Natural killer cell treated with Interleukin-12 subunit alpha and Interleukin-12 subunit beta and Interleukin-15 and Interleukin-18, amount 100 ng/mL, for 72 hours (primary cell): Measurements from ENCODE around the gene EGFL8. TPM values are rescaled to one million over a fixed set of nuclear protein-coding genes. Genes with fewer than 3 reads are reported as not detected.

Source experiments
- ATAC-seq, 2 donors: fragments of 150-1000 bp; cut with Tn5 transposase in 1 of 2; sonication (Bioruptor Pico), chemical (Tn5 transposase) in 1 of 2; 2 replicates each; pipeline ENCODE4 v1.10.0; 2021
- DNase-seq: peaks from one replicate; pipeline ENCODE4 v3.0.0; 2022; ENCODE audit warnings: low spot score
- H3K27ac Mint-ChIP-seq, 2 donors: 1 replicate in 1 of 2; 2 replicates in 1 of 2; pipeline ENCODE4 v1.8.0; 2022; ENCODE audit warnings: mixed read lengths in 2 of 2, mild to moderate bottlenecking in 1 of 2, moderate library complexity in 1 of 2
- H3K27me3 Mint-ChIP-seq, 2 donors: 1 replicate in 1 of 2; 2 replicates in 1 of 2; pipeline ENCODE4 v1.8.0; 2022; ENCODE audit warnings: mixed read lengths in 2 of 2
- H3K36me3 Mint-ChIP-seq: one replicate; pipeline ENCODE4 v1.8.0; 2022; ENCODE audit warnings: mixed read lengths
- H3K4me1 Mint-ChIP-seq, 2 donors: 1 replicate in 1 of 2; 2 replicates in 1 of 2; pipeline ENCODE4 v1.8.0; 2022; ENCODE audit warnings: low read depth in 2 of 2, mixed read lengths in 2 of 2, mild to moderate bottlenecking in 1 of 2
- H3K4me3 Mint-ChIP-seq: one replicate; pipeline ENCODE4 v1.8.0; 2022; ENCODE audit warnings: mixed read lengths
- H3K9me3 Mint-ChIP-seq: 2 replicates; pipeline ENCODE4 v1.8.0; 2022; ENCODE audit warnings: mixed read lengths
- total RNA-seq, 2 donors: library from RNA; stranded (reverse); gene quantifications; one replicate each; pipeline ENCODE4 v1.2.3, GENCODE V29; 2022

Gene EGFL8
- total RNA-seq, 2 donors from 2014 or later: 8.3 to 15.0 TPM

- H3K36me3 Mint-ChIP-seq: no peaks in the 10 kb centered on the region
- H3K4me1 Mint-ChIP-seq: peaks cover 5 to 12% of the 10 kb centered on the region in 2 donors
- no peak overlapping the region for H3K4me3 Mint-ChIP-seq
- no peaks in the 10 kb centered on the region for H3K9me3 Mint-ChIP-seq
- H3K27me3 Mint-ChIP-seq: no peaks in the 10 kb centered on the region
- H3K27ac Mint-ChIP-seq: no peak overlapping the region
- DNase-seq: no peak
- no peak for ATAC-seq
These were observed 2.9 kb downstream of the EGFL8 start for GRCh38 chr6:32167154-32167760.

- H3K27me3 Mint-ChIP-seq: no peaks in the 10 kb centered on the region
- no peak overlapping the region for H3K4me3 Mint-ChIP-seq
- no peaks in the 10 kb centered on the region for H3K9me3 Mint-ChIP-seq
- DNase-seq: no peak
- no peak for ATAC-seq
- H3K27ac Mint-ChIP-seq: no peak overlapping the region
- peaks cover 5 to 15% of the 10 kb centered on the region in 2 donors for H3K4me1 Mint-ChIP-seq
- H3K36me3 Mint-ChIP-seq: no peaks in the 10 kb centered on the region
These were observed 3.4 kb downstream of the EGFL8 start for GRCh38 chr6:32167761-32168262.

GRCh38 chr6:32168350-32168749 is 4.0 kb downstream of the EGFL8 start:
- Mint-ChIP-seq H3K4me3 (no peak overlapping the region), H3K4me1 (peaks cover 5 to 16% of the 10 kb centered on the region in 2 donors), H3K9me3 (no peaks in the 10 kb centered on the region), H3K36me3 (no peaks in the 10 kb centered on the region), H3K27ac (peak overlapping the region in 1 of 2 donors; percentile 48), H3K27me3 (no peaks in the 10 kb centered on the region)
- ATAC-seq (no peak), DNase-seq (no peak)

- Mint-ChIP-seq H3K9me3 (no peaks in the 10 kb centered on the region), H3K36me3 (no peaks in the 10 kb centered on the region), H3K27me3 (no peaks in the 10 kb centered on the region), H3K4me1 (peaks cover 11 to 22% of the 10 kb centered on the region in 2 donors), H3K4me3 (no peak overlapping the region), H3K27ac (peak overlapping the region in 1 of 2 donors; percentile 48)
- ATAC-seq (no peak), DNase-seq (no peak)
These were observed 4.6 kb downstream of the EGFL8 start for GRCh38 chr6:32168807-32169591.

GRCh38 chr6:32170294-32170693 is 5.9 kb downstream of the EGFL8 start:
- DNase-seq (no peak), ATAC-seq (no peak)
- Mint-ChIP-seq H3K4me1 (peaks cover 21 to 24% of the 10 kb centered on the region in 2 donors), H3K27ac (no peak overlapping the region), H3K36me3 (no peaks in the 10 kb centered on the region), H3K27me3 (no peaks in the 10 kb centered on the region), H3K9me3 (no peaks in the 10 kb centered on the region), H3K4me3 (no peak overlapping the region)

GRCh38 chr6:32171234-32171633 is 6.8 kb downstream of the EGFL8 start:
- no peak overlapping the region for H3K4me3 Mint-ChIP-seq
- no peak overlapping the region for H3K27ac Mint-ChIP-seq
- no peaks in the 10 kb centered on the region for H3K36me3 Mint-ChIP-seq
- H3K27me3 Mint-ChIP-seq: no peaks in the 10 kb centered on the region
- DNase-seq (no peak), ATAC-seq (no peak)
- H3K9me3 Mint-ChIP-seq: no peaks in the 10 kb centered on the region
- H3K4me1 Mint-ChIP-seq: peaks cover 24 to 29% of the 10 kb centered on the region in 2 donors

GRCh38 chr6:32173051-32173727 is 8.8 kb downstream of the EGFL8 start:
- no peaks in the 10 kb centered on the region for H3K27me3 Mint-ChIP-seq
- ATAC-seq (no peak), DNase-seq (peak; percentile 5)
- H3K27ac Mint-ChIP-seq: no peak overlapping the region
- peaks cover 43 to 44% of the 10 kb centered on the region in 2 donors for H3K4me1 Mint-ChIP-seq
- H3K4me3 Mint-ChIP-seq: no peak overlapping the region
- H3K36me3 Mint-ChIP-seq: no peaks in the 10 kb centered on the region
- H3K9me3 Mint-ChIP-seq: no peaks in the 10 kb centered on the region

GRCh38 chr6:32174416-32174815 is 10.0 kb downstream of the EGFL8 start:
- ATAC-seq: no peak
- H3K27me3 Mint-ChIP-seq: no peaks in the 10 kb centered on the region
- H3K27ac Mint-ChIP-seq: peak overlapping the region in 1 of 2 donors; percentile 52
- peak overlapping the region; percentile 56 for H3K4me3 Mint-ChIP-seq
- peak; percentile 2 for DNase-seq
- no peaks in the 10 kb centered on the region for H3K9me3 Mint-ChIP-seq
- no peaks in the 10 kb centered on the region for H3K36me3 Mint-ChIP-seq
- H3K4me1 Mint-ChIP-seq: peaks cover 55% of the 10 kb centered on the region in 2 donors

GRCh38 chr6:32175322-32175710 is 10.9 kb downstream of the EGFL8 start:
- Mint-ChIP-seq H3K36me3 (no peaks in the 10 kb centered on the region), H3K4me1 (peaks cover 54 to 55% of the 10 kb centered on the region in 2 donors), H3K27me3 (no peaks in the 10 kb centered on the region), H3K27ac (peak overlapping the region; percentile 92 to 95), H3K4me3 (peak overlapping the region; percentile 93), H3K9me3 (no peaks in the 10 kb centered on the region)
- DNase-seq (no peak), ATAC-seq (no peak)

GRCh38 chr6:32175711-32176475 is 11.5 kb downstream of the EGFL8 start, which contains the start of gene AGPAT1:
AGPAT1 (minus strand) TSS chr6:32176084; CDS start chr6:32171496, 4,588 bp downstream.
- Mint-ChIP-seq H3K36me3 (no peaks in the 10 kb centered on the region), H3K27me3 (no peaks in the 10 kb centered on the region), H3K4me3 (peak within 1 kb of the TSS; percentile 93), H3K4me1 (peaks cover 60 to 61% of the 10 kb centered on the region in 2 donors), H3K9me3 (no peaks in the 10 kb centered on the region), H3K27ac (peak within 1 kb of the TSS; percentile 92 to 95)
- ATAC-seq (peak; percentile 72 to 77), DNase-seq (peak; percentile 97)

- ATAC-seq: no peak
- H3K36me3 Mint-ChIP-seq: no peaks in the 10 kb centered on the region
These were observed 12.2 kb downstream of the EGFL8 start for GRCh38 chr6:32176476-32177182.

GRCh38 chr6:32177183-32177787 is 12.9 kb downstream of the EGFL8 start:
- no peak for ATAC-seq
- H3K4me1 Mint-ChIP-seq: peaks cover 56 to 61% of the 10 kb centered on the region in 2 donors
- H3K4me3 Mint-ChIP-seq: peak overlapping the region; percentile 93
- DNase-seq: no peak
- peak overlapping the region; percentile 92 to 95 for H3K27ac Mint-ChIP-seq
- no peaks in the 10 kb centered on the region for H3K36me3 Mint-ChIP-seq
- H3K27me3 Mint-ChIP-seq: no peaks in the 10 kb centered on the region
- no peaks in the 10 kb centered on the region for H3K9me3 Mint-ChIP-seq

More at GRCh38 chr6:32176476-32177182, 12.2 kb downstream of the EGFL8 start:
- H3K4me3 Mint-ChIP-seq: peak overlapping the region; percentile 93
- DNase-seq: peak; percentile 22
- H3K4me1 Mint-ChIP-seq: peaks cover 56 to 61% of the 10 kb centered on the region in 2 donors
- H3K9me3 Mint-ChIP-seq: no peaks in the 10 kb centered on the region
- no peaks in the 10 kb centered on the region for H3K27me3 Mint-ChIP-seq
- H3K27ac Mint-ChIP-seq: peak overlapping the region; percentile 92 to 95
